ENCODE measurements around the gene PSMB7. TPM values are rescaled to one million over a fixed set of nuclear protein-coding genes. Genes with fewer than 3 reads are reported as not detected.

Gene PSMB7
- total and polyA plus RNA-seq, 2 of the 8 experiments (the other 6 are each of a cell fraction or from before 2014, with no cell fraction given) = 222 to 357 TPM

GRCh38 chr9:124381170-124381945, 33.9 kb downstream of the PSMB7 start:
- Histone ChIP-seq H3K36me3 (ENCODE audit: control insufficient read depth in 2 of 4, insufficient read depth in 4 of 4, low read length in 3 of 4) (peaks cover 2 to 9% (median 5%) of the 10 kb centered on the region in 4 experiments; a peak in 6 of 8 replicates), H3K23ac (ENCODE audit: insufficient read length) (no peak overlapping the region), H2BK5ac (ENCODE audit: low read depth, low read length) (no peak overlapping the region), H3K4me1 (replicated peaks in 1 of 4; ENCODE audit: control insufficient read depth in 3 of 4, insufficient read depth in 4 of 4, low read length in 3 of 4) (no peaks in the 10 kb centered on the region), H3K56ac (replicated peaks; ENCODE audit: insufficient read length, low read depth, low read length) (no peak overlapping the region), H3K79me1 (ENCODE audit: low read depth, low read length) (no peaks in the 10 kb centered on the region; the same call in 1 of the 2 replicates), H3K79me2 (ENCODE audit: control insufficient read depth in 1 of 2, insufficient read depth in 2 of 2, low read length in 2 of 2) (peaks cover 0 to 30% of the 10 kb centered on the region in 2 experiments; a peak in 2 of 4 replicates), H2BK20ac (ENCODE audit: low read length) (no peak overlapping the region), H3K4ac (replicated peaks; ENCODE audit: insufficient read length, low read depth, low read length) (no peak overlapping the region), H3K27ac (ENCODE audit: low read depth, low read length) (no peak overlapping the region), H3K23me2 (ENCODE audit: low read depth, low read length) (no peaks in the 10 kb centered on the region), H2AK5ac (ENCODE audit: low read depth, low read length) (no peak overlapping the region), H4K8ac (ENCODE audit: extremely low read depth, insufficient read depth, low read length) (no peak overlapping the region), H2BK12ac (ENCODE audit: low read depth, low read length) (no peak overlapping the region), H3K4me3 (ENCODE audit: extremely low read depth in 1 of 4, insufficient read depth in 2 of 4, low read depth in 3 of 4, low read length in 4 of 4) (no peak overlapping the region), H3K9ac (replicated peaks in 1 of 4; ENCODE audit: extremely low read depth in 1 of 4, low read depth in 3 of 4, low read length in 3 of 4) (no peak overlapping the region), H2BK120ac (replicated peaks; ENCODE audit: low read depth, low read length) (no peak overlapping the region), H3K18ac (ENCODE audit: extremely low read depth, low read length) (no peak overlapping the region), H4K20me1 (replicated peaks in 1 of 2; ENCODE audit: control insufficient read depth in 1 of 2, insufficient read depth in 2 of 2, low read length in 2 of 2) (peaks cover 1 to 4% of the 10 kb centered on the region in 2 experiments), H3K27me3 (replicated peaks in 1 of 4; ENCODE audit: control insufficient read depth in 3 of 4, extremely low read depth in 1 of 4, insufficient read depth in 3 of 4, low read length in 3 of 4) (no peaks in the 10 kb centered on the region), H2BK15ac (ENCODE audit: low read length) (no peak overlapping the region), H3K9me3 (ENCODE audit: insufficient read depth in 2 of 2, low read depth in 1 of 2, low read length in 1 of 2) (no peaks in the 10 kb centered on the region), H2AFZ (ENCODE audit: low read length) (no peak overlapping the region), H3K14ac (ENCODE audit: insufficient read length) (no peak overlapping the region), H3K4me2 (ENCODE audit: insufficient read depth in 1 of 2, low read depth in 2 of 2, low read length in 2 of 2) (no peak overlapping the region), H4K91ac (replicated peaks; ENCODE audit: insufficient read length, low read length) (no peak overlapping the region), H4K5ac (ENCODE audit: insufficient read length, low read depth, low read length) (no peak overlapping the region)
- WGBS, 2 experiments (ENCODE audit: extremely low coverage in 1 of 2, insufficient coverage in 1 of 2, insufficient read length in 1 of 2, insufficient replicate concordance in 2 of 2, low coverage in 1 of 2, low lambda C conversion rate in 2 of 2, missing lambda C conversion rate in 1 of 2) = 83% methylated on average over 4 of the region's 4 CpGs; no CpG with 5 or more reads in 1 of the 2 experiments
- TF ChIP-seq PHF8 (conservative IDR thresholded peaks at IDR 0.05; ENCODE audit: low read depth, low read length) (no peak), KDM1A (IDR thresholded peaks at IDR 0.05; ENCODE audit: borderline replicate concordance, low read length) (no peak), CBX8 (IDR thresholded peaks at IDR 0.05; ENCODE audit: borderline replicate concordance, low read depth, low read length) (no peak), SRF (IDR thresholded peaks at IDR 0.05; ENCODE audit: low read depth, low read length) (no peak), ASH2L (IDR thresholded peaks at IDR 0.05; ENCODE audit: low read length) (no peak), YY1 (IDR thresholded peaks at IDR 0.05; ENCODE audit: low read depth, low read length) (no peak), CEBPB (IDR thresholded peaks at IDR 0.05; ENCODE audit: low read depth, low read length) (no peak), SIN3A (conservative IDR thresholded peaks at IDR 0.05 in 1 of 2, IDR thresholded peaks at IDR 0.05 in 1 of 2; ENCODE audit: low read depth in 1 of 2, low read length in 2 of 2) (no peak), SAP30 (IDR thresholded peaks at IDR 0.05; ENCODE audit: insufficient read depth, insufficient replicate concordance, low read length) (no peak), NRF1 (IDR thresholded peaks at IDR 0.05; ENCODE audit: low read depth, low read length) (no peak), JUN (IDR thresholded peaks at IDR 0.05; ENCODE audit: low read depth, low read length) (no peak)
- POLR2A ChIA-PET (ENCODE audit: partially characterized antibody) = no interaction called here
- FAIRE-seq = no peak
- no peak for DNase-seq (ENCODE audit: low read depth in 1 of 2, low spot score in 2 of 2)
- CTCF ChIA-PET (ENCODE audit: partially characterized antibody) = interaction anchor here (0.8 to 12.1 kb wide), 3 partner anchors 10 to 29 kb away, joined by 3 to 133 read pairs (median 4); no protein-coding TSS in a partner anchor

Measured in H1 (cell line).